K562 (cell line): ENCODE data around the gene LAP3. TPM values are rescaled to one million over a fixed set of nuclear protein-coding genes. Genes with fewer than 3 reads are reported as not detected.

Experiments used
- ATAC-seq: fragments of 200-7000 bp; cut with Tn5 transposase; 3 replicates; pipeline ENCODE4 v1.9.1; 2020; ENCODE audit warnings: moderate library complexity
- BruUV-seq: library from RNA; stranded (reverse); fragments of 400-500 nt; replicated peaks from 2 replicates; lab custom pipeline; 2021; lab: Mats Ljungman, UMichigan
- CTCF ChIA-PET: fragments of 300-600 bp; formaldehyde crosslinking; extraction: SDS; loops from one replicate; lab custom pipeline; 2021; ENCODE audit warnings: low intra/inter-chr PET ratio; lab: Yijun Ruan, JAX
- POLR2A ChIA-PET: fragments of 300-600, 350-650 bp; sonication (Branson Sonifier 250); formaldehyde crosslinking; extraction: SDS; loops from one replicate; lab custom pipeline; 2021; ENCODE audit warnings: antibody characterized with exemption, inconsistent platforms; lab: Yijun Ruan, JAX
- DNase-seq, 4 experiments: peaks; one replicate each; pipeline versions ENCODE4 v3.0.0 to v3.0.0-alpha.2; 2011 to 2018; ENCODE audit warnings: low spot score in 3 of 4, mixed read lengths in 3 of 4; ENCODE audit errors: extremely low read depth in 1 of 4
- FAIRE-seq: peaks from 2 replicates; lab custom pipeline; 2011; peaks lifted over from hg19 to GRCh38; lab: Jason Lieb, UNC
- H2AFZ ChIP-seq: 2 replicates; pipeline ENCODE4 v1.6.0; 2011; ENCODE audit warnings: low read depth, low read length, control low read depth, inconsistent platforms
- H3K27ac ChIP-seq: fragments of 200-600 bp; 3 replicates; pipeline ENCODE4 v1.8.0; 2011; ENCODE audit warnings: low read depth, mild to moderate bottlenecking, control low read depth, inconsistent platforms, low read length, moderate library complexity, mixed read lengths; ENCODE audit errors: extremely low read depth
- H3K27me3 ChIP-seq, 2 experiments: fragments of 300-600 bp in 1 of 2; 2 replicates in 1 of 2; 3 replicates in 1 of 2; pipeline versions ENCODE4 v1.6.0 to v1.8.0; 2011; ENCODE audit warnings: inconsistent platforms in 2 of 2, low read length in 2 of 2, mild to moderate bottlenecking in 1 of 2, mixed read lengths in 1 of 2, moderate library complexity in 1 of 2; ENCODE audit not compliant: control insufficient read depth in 2 of 2, insufficient read depth in 2 of 2
- H3K36me3 ChIP-seq: fragments of 300-600 bp; 3 replicates; pipeline ENCODE4 v1.8.0; 2011; ENCODE audit warnings: mild to moderate bottlenecking, low read length, inconsistent platforms; ENCODE audit not compliant: control insufficient read depth, insufficient read depth
- H3K4me1 ChIP-seq, 2 experiments: fragments of 200-600 bp in 1 of 2; replicated peaks in 1 of 2; 2 replicates in 1 of 2; 3 replicates in 1 of 2; pipeline versions ENCODE4 v1.5.1 to v1.8.0; 2011; ENCODE audit warnings: inconsistent platforms in 2 of 2, low read length in 2 of 2, mild to moderate bottlenecking in 1 of 2, mixed read lengths in 1 of 2, moderate library complexity in 1 of 2; ENCODE audit not compliant: control insufficient read depth in 2 of 2, insufficient read depth in 2 of 2
- H3K4me2 ChIP-seq: 2 replicates; pipeline ENCODE4 v1.6.1; 2011; ENCODE audit warnings: low read length, control low read depth, inconsistent platforms, mixed read lengths; ENCODE audit not compliant: insufficient read depth
- H3K4me3 ChIP-seq: fragments of 200-600 bp; sonication (generic), shearing (Covaris generic); 2 replicates; pipeline ENCODE4 v1.5.1; 2016; ENCODE audit warnings: control low read depth, inconsistent platforms
- H3K79me2 ChIP-seq: fragments of 200-600 bp; 3 replicates; pipeline ENCODE4 v1.8.0; 2011; ENCODE audit warnings: low read length, inconsistent platforms; ENCODE audit not compliant: control insufficient read depth, insufficient read depth
- H3K9ac ChIP-seq, 2 experiments: 2 replicates each; pipeline versions ENCODE4 v1.6.0 to v1.6.1; 2011; ENCODE audit warnings: low read depth in 2 of 2, low read length in 2 of 2, control low read depth in 1 of 2, inconsistent platforms in 1 of 2, mild to moderate bottlenecking in 1 of 2, mixed read lengths in 1 of 2; ENCODE audit not compliant: insufficient read depth in 1 of 2
- H3K9me1 ChIP-seq: one replicate; pipeline ENCODE4 v1.6.0; 2011; ENCODE audit warnings: inconsistent platforms, mild to moderate bottlenecking, low read length, moderate library complexity; ENCODE audit not compliant: control insufficient read depth, insufficient read depth
- H3K9me3 ChIP-seq: replicated peaks from 2 replicates; pipeline ENCODE4 v1.5.1; 2011; ENCODE audit warnings: low read depth, low read length, inconsistent platforms; ENCODE audit not compliant: control insufficient read depth, insufficient read depth
- H4K20me1 ChIP-seq: replicated peaks from 2 replicates; pipeline ENCODE4 v1.6.1; 2011; ENCODE audit warnings: low read length, inconsistent platforms, mixed read lengths; ENCODE audit not compliant: control insufficient read depth, insufficient read depth
- CREBBP ChIP-seq: IDR thresholded peaks from one replicate; pipeline ENCODE4 v1.6.1; 2012; ENCODE audit warnings: low read depth, mild to moderate bottlenecking, control low read depth, inconsistent platforms, low read length
- CTCF ChIP-seq, 3 experiments: IDR thresholded peaks in 2 of 3; conservative IDR thresholded peaks in 1 of 3; 2 replicates each; pipeline ENCODE4 v1.5.1; 2011 to 2012; ENCODE audit warnings: low read length in 3 of 3, mild to moderate bottlenecking in 3 of 3, control low read depth in 2 of 3, improper control_type of control experiment in 1 of 3, inconsistent platforms in 1 of 3, low read depth in 1 of 3, mixed read lengths in 1 of 3, moderate library complexity in 1 of 3; ENCODE audit not compliant: insufficient read depth in 2 of 3
- PPARD ChIP-seq: fragments of 250-450 bp; sonication (Bioruptor Pico); IDR thresholded peaks from 2 replicates; pipeline ENCODE4 v1.8.0; 2022; ENCODE audit warnings: inconsistent platforms, mild to moderate bottlenecking, moderate library complexity
- RAD21 ChIP-seq, 2 experiments: fragments of 250-450 bp in 1 of 2; fragments of 450-650 bp in 1 of 2; sonication (Bioruptor Pico) in 1 of 2; formaldehyde crosslinking in 1 of 2; IDR thresholded peaks in 1 of 2; conservative IDR thresholded peaks in 1 of 2; 2 replicates each; pipeline versions ENCODE4 v1.4.0 to v1.8.0; 2020 to 2022; ENCODE audit warnings: mild to moderate bottlenecking in 2 of 2, moderate library complexity in 1 of 2
- TAF15 ChIP-seq: fragments of 200-400 bp; formaldehyde crosslinking; IDR thresholded peaks from 2 replicates; pipeline ENCODE4 v1.6.1; 2017; ENCODE audit warnings: mild to moderate bottlenecking, low read depth, low read length, moderate library complexity
- TCF7 ChIP-seq: sonication (generic); IDR thresholded peaks from 2 replicates; pipeline ENCODE4 v1.6.1; 2016; ENCODE audit warnings: antibody characterized with exemption, borderline replicate concordance
- UBTF ChIP-seq, 2 experiments: IDR thresholded peaks; 2 replicates each; pipeline ENCODE4 v1.6.1; 2012; ENCODE audit warnings: improper control_type of control experiment in 2 of 2, low read depth in 2 of 2, low read length in 2 of 2, borderline replicate concordance in 1 of 2
- ZNF764 ChIP-seq: fragments of 250-450 bp; sonication (Bioruptor Pico); IDR thresholded peaks from 2 replicates; pipeline ENCODE4 v1.4.0; 2020; ENCODE audit warnings: low read depth, mild to moderate bottlenecking, moderate library complexity
- WGBS: fragments of 100-300 bp; shearing (Covaris generic); methylation state at CpG from one replicate; pipeline ENCODE4 v1.1.6; 2016; ENCODE audit warnings: low coverage, mixed read lengths; ENCODE audit not compliant: insufficient coverage; ENCODE audit errors: missing lambda C conversion rate; 5-methylcytosine and 5-hydroxymethylcytosine counted together
- in situ Hi-C: fragments of 300-500 bp; cut with MboI; formaldehyde crosslinking; loops from 4 replicates; pipeline ENCODE4 v1.15.0; 2018; ENCODE audit warnings: inconsistent platforms, mixed read lengths
- intact Hi-C: fragments of 100-400 bp; cut with micrococcal nuclease; formaldehyde crosslinking; loops from 2 replicates; pipeline ENCODE4 v1.14.2; 2022
- polyA plus RNA-seq, 8 experiments: library from polyadenylated mRNA; depleted of rRNA in 4 of 8; stranded (reverse) in 5 of 8; unstranded in 3 of 8; fragments of >200 nt; fragmentation: Nextera tagmentation in 2 of 8; fragmentation: Illumina TruSeq in 1 of 8; extraction: Ambion mirVana in 2 of 8; extraction: Trizol in 1 of 8; gene quantifications; 2 replicates each; pipeline versions ENCODE4 v1.2.1 to v1.2.3, GENCODE V29; 2011 to 2014; ENCODE audit warnings: inconsistent platforms in 1 of 8, missing spikeins in 1 of 8
- total RNA-seq, 7 experiments: library from RNA; depleted of rRNA in 6 of 7; stranded (reverse); fragments of >200 nt in 6 of 7; fragmentation: Illumina TruSeq in 2 of 7; extraction: Trizol in 2 of 7; gene quantifications; 2 replicates each; pipeline versions ENCODE4 v1.2.1 to v1.2.3, GENCODE V29; 2011 to 2021; ENCODE audit warnings: low replicate concordance in 1 of 7

Gene LAP3
- total and polyA plus RNA-seq, 9 of the 15 experiments (the other 6 are each of a cell fraction or from before 2014, with no cell fraction given): 82.3 to 170 (median 107) TPM

GRCh38 chr4:17562157-17562556 lies 14.8 kb upstream of the LAP3 start:
- DNase-seq: peak in 3 of 4 experiments; percentile 17 to 20 (median 18)
- H3K9ac ChIP-seq: no peak overlapping the region
- no peaks in the 10 kb centered on the region for H3K79me2 ChIP-seq
- peaks cover 18 to 38% of the 10 kb centered on the region in 2 experiments; a peak in 4 of 5 replicates for H3K27me3 ChIP-seq
- H3K4me3 ChIP-seq: no peak overlapping the region
- POLR2A ChIA-PET: no interaction called here
- no peak for FAIRE-seq
- H3K9me3 ChIP-seq: no peaks in the 10 kb centered on the region; the same call in 1 of the 2 replicates
- no peak overlapping the region for H2AFZ ChIP-seq
- intact Hi-C loops (no loop called here), in situ Hi-C loops (loop anchor here (10.0 kb wide), 1 partner anchor 243 kb away; no protein-coding TSS in a partner anchor)
- peaks cover 0 to 2% of the 10 kb centered on the region in 2 experiments; a peak in 1 of 5 replicates for H3K4me1 ChIP-seq
- H3K4me2 ChIP-seq: no peak overlapping the region
- ATAC-seq: peak; percentile 61
- CTCF ChIA-PET: no interaction called here
- TF ChIP-seq CTCF (IDR thresholded peaks at IDR 0.05 in 2 of 3, conservative IDR thresholded peaks at IDR 0.05 in 1 of 3; ENCODE audit: insufficient read depth in 2 of 3, low read depth in 1 of 3, low read length in 3 of 3): peak; percentile 26 to 42 (median 36); a peak in 3 of 6 replicates
- no peak for TF ChIP-seq UBTF (IDR thresholded peaks at IDR 0.05; ENCODE audit: borderline replicate concordance in 1 of 2, low read depth in 2 of 2, low read length in 2 of 2)
- no peak for TF ChIP-seq TCF7
- no peak for TF ChIP-seq PPARD (CRISPR knock-in tag)
- no peak for TF ChIP-seq CREBBP
- TF ChIP-seq RAD21 (CRISPR knock-in tag; conservative IDR thresholded peaks at IDR 0.05 in 1 of 2, IDR thresholded peaks at IDR 0.05 in 1 of 2): peak in 1 of 2 experiments; percentile 44; a peak in 1 of 4 replicates
- no peak for TF ChIP-seq ZNF764 (CRISPR knock-in tag)
- TF ChIP-seq TAF15: no peak
- no peaks in the 10 kb centered on the region for H3K36me3 ChIP-seq
- no peaks in the 10 kb centered on the region for H3K9me1 ChIP-seq
- no peak overlapping the region for H3K27ac ChIP-seq
- BruUV-seq: no TSS peak
- H4K20me1 ChIP-seq: no peaks in the 10 kb centered on the region
- 0% methylated on average over 1 of the region's 1 CpG for WGBS
